HG03045 (cell line): ENCODE results near the gene CNTN2.

Experiments
- ATAC-seq: cut with Tn5 transposase; IDR thresholded peaks from one replicate; pipeline ENCODE4 v1.9.1; 2021; ENCODE audit warnings: mild to moderate bottlenecking, moderate library complexity; ENCODE audit not compliant: unreplicated experiment

The CNTN2 gene

DNA sequence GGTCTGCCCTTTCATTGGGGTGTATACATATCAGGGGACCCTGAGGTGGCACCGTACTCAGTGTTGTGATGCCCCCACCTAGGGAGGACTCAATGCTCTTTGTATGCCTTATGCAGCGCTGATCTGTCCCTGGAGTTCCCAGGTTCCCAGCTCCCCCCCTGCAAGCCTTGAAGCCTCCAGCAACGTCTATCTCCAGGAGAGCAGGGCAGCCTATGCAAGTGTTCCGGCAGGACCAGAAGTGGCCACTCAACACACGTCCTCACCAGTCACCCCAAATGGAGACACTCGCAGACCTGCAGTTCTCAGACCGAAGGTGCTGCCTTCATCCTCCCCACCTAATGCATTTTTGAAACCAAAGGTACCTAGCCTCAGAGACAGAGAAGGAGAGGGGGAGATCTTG lies 25.2 kb upstream of the CNTN2 start:
- no peak for ATAC-seq

DNA sequence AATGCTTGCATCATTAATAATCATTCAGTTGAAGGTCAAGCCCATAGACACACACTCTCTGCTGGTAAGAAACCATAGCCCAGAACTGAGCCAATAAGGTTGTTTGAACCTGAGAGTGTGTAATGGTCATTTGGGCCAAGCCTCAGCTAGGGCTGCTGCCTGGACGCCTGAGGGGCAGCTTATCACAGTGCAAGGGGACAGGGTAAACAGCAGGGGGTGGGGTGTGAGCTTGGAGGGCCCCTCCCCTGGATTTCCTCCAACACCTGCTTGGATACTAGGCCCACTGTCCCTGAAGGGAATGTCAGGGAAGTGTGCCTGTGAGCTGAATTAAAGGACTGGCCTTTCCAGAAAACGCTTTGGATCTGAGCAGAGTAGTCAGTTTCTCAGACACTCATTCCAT lies 24.6 kb upstream of the CNTN2 start:
- ATAC-seq = no peak

DNA sequence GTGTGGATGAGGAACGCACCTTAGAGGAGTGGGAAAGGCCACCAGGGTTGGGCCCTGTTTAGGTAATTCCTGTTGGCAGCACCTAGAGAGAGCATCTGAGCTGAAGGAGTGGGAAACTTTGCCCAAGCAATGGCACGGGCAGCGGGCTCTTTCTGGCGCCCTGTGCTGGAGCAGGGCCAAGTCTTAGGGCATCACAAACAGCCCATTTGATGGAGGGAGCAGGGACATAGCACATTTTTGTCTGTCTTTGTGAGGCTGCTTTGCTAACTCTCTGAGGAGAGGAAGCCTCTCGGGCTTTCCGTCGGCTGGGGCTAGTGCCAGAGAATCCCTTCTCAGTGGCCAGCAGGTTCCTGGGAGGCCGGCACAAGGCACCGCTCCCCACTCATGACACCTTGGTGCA lies 22.5 kb upstream of the CNTN2 start:
- no peak for ATAC-seq

DNA sequence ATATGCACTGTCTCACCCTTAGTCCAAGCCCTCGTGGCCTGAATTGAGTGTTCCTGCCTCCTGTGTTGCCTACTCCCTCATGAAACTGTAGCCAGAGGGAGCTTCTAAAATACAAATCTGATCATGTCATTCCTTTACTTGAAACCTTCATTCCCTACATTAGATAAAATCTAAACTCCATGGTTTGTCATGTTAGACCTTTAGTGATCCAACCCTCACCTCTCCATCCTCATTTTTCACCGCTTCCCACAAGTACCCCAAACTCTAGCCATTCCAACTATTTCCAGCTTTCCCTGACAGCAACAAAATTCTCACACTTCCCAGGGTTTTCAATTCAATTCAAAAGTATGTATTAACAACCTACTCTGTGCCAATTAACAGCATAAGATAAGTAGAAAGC lies 18.3 kb upstream of the CNTN2 start:
- ATAC-seq = no peak

DNA sequence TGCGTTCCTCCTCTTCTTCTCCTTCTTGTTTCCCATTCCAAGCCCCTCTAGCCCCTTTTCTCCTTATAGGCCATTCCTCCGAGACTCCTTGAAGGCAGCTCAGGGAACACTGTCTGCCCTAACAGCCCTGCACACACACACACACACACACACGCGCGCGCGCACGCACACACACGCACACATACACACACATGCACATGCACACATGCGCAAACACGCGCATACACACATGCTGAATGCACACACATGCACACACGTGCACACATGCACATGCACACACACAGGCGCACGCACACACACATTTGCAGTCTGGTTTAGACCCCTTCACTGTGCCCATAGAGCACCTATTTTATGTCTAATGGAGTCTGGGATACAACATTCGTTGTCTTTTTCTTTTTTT lies 17.8 kb upstream of the CNTN2 start:
- no peak for ATAC-seq

DNA sequence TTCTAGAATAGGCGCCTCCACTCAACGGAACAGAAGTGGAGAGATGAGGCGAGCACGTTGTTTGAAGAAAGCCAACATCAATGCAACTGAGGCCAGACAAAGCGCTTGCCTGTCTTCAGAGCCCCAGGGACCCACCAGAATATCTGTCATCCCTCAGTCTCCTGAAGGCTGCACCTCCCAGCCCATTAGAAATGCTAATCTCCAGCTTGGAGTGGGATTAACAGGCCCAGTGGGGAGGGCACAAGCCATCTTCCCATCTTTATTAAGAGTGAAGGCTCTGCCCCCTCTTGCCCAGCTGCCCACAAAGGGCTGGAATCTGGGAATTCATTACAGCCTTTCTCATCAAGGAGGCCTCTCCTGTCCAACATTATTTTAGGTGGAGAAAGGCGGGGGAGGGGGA lies 16.8 kb upstream of the CNTN2 start:
- no peak for ATAC-seq

DNA sequence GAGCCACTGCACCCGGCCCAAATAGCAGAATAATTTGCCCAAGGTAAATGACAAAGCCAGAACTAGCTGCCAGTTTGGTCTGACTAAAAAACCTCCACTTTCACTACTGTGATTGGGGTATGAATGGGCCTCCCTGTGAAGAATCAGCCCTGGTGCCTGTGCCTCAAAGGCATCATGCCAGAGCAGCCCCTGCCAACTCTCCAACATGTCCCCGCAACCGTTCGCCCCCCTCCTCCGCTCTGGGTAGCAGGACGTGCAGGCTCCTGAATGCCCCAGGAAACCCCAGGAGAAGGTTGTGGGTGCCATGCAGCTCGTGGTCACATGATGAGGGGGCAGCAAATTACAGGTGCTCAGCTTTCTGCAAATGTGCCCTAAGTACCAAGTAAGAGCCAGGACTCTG lies 14.6 kb upstream of the CNTN2 start:
- no peak for ATAC-seq

DNA sequence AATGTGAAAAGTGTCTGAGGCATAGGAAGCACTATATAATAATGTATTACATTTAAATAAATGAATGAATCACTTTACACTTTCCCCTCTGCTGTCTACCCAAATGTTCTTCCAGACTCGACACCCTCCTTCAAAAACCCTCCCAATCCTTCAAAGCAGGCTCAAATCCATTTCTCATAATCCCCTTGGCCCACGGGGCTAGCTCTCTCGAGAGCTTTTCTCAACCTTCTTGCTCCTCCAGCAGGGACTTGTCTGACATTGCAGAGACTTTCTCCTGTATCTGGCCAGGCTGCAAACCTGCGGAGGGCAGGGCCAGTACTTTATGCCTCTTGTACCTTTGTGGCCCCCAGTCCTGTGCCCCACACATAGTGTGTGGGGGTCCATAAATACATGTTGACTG lies 14.1 kb upstream of the CNTN2 start:
- no peak for ATAC-seq

DNA sequence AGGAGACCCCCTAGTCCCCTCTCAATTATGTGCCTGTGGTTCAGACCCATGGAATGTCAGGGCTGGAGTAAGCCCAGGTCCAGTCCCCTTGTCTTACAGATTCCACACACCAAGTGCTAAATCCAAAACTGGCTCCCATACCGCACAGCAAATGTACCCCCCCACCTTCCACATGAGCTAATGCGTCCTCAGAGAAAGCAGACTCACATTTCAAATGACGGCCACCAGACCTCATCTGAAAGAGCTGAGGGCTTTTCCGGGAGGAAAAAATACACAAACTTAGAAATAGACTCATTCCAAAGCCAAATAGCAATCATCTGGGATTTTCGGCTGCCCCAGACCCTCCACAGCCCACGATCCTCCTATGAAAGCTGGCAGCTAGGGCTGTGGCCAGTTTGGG lies 12.8 kb upstream of the CNTN2 start:
- ATAC-seq = no peak

DNA sequence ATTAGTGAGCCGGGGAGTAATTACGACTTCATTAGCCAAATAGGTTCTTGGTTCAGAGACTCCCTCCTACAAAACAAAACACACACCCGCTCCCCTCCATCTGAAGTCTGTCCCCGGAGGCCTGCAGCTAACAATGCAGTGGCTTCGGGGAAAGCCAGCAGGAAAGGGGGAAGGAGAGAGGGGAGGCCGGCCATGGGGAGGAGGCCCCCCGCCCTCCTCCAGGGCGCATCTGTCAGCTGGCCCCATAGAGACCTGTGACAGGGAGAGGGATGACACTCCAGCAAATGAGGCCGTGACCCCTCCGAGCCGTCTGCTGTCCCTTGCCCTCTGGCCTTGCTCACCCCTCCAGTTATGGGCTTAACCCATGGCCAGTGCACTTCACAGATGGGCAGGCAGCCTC lies 12.1 kb upstream of the CNTN2 start:
- no peak for ATAC-seq

DNA sequence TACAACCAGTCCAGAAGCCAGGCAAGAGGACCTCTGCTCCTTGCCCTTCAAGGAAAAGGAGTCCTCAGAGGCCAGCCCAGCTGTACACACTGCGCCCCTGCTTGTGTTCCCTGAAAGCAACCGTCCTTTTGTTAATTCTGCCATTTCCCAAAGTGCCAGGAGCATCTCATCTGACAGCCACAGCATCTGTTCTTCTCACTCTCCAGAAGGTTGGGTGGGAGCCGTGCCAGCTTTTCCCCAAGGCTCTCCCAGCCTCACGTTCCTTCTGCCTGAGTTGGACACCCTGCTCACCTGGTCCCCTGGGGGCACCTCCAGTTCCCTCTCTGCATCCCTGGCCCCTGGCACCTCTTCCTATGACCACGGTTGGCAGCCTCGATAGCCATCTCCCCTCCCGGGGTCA lies 10.5 kb upstream of the CNTN2 start:
- no peak for ATAC-seq

DNA sequence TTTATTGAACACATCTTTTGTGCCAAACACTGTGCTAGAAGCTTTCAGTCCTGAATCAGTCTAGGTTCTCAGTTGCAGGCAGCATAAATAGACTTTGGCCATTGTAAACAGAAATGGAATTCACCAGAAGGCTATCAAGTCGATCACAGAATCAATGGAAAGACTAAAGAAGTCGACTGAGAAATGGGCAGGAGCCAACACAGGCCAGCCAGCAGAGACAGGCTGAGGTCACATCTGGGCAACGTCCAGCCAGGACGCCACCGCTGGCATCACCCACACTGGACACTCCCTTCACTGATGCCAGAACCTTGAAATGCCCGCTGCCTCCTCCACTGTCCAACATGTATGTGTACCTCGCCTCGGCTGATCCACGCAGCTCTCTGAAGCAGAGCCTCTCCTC lies 5.5 kb upstream of the CNTN2 start:
- ATAC-seq = no peak

DNA sequence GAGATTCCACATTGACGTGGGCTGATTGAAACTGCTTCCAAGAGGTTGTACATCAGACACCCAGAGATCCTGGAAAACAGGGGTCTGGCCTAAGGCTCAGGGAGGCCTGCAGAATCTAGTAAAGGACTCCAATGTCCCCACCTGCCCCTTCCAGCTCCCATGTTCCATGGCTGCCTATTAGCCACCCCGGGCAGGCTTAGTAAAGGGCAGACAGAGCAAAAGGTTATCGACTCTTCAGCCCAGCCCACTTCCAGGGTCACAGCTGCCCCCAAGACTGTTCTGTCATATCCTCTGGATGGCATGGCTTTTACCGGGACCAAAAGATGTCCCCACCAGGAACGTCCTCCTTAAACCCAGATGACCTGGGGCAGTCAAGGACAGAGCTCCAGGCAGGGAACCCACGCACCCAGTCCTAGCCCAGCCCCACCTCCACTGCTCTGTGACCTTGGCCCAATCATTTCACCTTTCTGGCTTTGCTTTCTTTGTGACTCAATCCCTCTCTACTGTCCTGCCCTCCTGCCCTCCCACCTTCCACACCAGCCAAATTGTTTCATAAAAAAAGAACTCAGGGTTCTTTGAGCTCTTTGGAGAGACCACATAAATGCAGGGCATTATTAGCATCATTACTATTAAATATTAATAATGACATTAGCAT lies 4.8 kb upstream of the CNTN2 start:
- no peak for ATAC-seq

DNA sequence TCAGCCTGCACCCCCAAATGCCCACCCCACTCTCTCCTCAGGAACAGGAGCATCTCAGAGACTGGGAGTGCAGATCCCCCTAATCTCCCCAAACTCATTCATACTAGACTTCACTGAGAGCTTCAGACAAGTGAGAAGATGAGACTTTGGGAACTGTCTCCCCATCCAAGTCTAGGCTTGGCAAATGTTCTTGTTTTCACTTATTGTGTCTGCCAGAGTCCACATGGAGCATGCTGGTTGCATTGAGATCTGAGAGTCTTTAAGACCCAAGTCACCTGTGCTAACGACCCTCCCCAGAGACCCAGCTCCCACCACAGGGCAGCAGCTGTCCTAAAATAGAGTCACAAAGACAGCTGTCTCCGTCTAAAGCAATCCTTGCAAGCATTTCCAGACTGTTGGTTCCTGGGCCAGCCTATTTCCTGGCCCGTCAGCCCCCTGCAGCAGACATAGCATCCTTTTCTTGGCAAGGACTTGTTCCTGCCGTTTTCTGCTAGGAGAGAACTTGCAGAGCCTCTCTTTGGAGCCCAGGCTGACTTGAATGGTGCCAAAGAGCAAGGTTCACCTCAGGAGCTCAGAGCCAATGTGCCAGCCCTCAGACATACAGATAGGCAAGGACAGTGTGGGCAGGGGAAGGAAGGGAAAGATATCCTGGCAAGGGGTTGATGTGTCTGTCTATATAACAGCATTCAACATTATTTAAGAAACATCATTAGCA lies 1.9 kb upstream of the CNTN2 start:
- no peak for ATAC-seq

DNA sequence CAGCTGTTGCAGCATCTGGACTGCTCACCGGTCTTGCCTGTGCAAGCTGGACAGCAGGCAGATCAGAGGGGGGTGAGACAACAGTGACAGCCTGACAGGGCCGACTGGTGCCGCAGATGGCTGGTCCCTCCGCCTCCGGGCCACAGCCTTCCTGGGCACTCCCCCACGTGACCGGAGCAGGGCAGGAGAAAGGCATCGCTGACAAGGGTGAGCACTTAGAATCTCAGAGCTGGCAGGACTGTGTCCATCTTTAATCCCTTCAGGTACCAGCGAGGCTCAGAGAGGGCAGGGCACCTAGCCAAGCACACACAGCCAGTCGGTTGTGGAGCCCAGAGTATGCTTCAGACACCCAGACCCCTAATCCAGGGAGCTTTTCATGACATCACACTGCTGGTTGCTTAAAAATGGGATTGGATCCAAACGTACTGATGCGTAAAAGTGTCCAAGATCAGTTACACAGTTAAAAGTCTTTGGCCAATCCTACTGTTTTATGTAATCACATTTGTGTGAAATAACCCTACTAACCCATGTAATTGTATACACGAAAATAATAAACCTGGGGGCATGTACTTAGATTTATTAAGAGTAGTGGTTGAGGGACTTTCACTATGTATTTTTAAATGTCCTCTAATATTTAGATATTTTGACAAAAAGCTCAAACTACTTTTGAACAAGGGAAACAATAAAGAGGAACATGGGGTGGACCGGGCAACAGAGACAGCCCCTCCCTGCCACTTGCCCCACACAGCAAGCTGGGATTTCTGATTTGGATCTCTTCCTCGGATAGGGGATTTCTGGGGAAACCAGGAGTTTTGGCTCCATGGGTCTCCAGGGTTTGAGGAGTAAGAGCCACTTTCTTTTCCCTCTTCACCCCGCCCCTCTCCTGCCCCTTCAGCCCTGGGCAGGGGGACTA lies 758 bp upstream of the CNTN2 start:
- ATAC-seq = no peak

DNA sequence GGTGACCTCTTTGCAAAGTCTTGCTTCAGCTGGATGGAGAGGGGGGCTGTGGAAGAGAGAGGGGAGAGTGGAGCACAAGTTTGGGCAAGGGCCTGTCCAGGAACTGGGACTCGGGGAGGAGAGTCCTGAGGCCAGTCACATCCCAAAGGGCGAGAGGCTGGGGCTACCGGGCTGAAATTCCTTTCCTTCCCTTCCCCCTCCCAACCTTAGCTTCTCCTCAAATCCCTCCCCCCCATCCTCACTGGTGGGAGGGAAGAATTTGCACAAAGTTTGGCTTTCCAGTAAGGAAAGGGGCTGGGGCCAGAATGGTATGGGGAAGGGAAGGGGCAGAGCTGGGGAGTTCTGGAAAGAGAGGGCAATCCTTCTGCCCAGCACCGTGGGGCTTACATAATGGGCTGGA lies 854 bp downstream of the CNTN2 start:
- no peak for ATAC-seq

DNA sequence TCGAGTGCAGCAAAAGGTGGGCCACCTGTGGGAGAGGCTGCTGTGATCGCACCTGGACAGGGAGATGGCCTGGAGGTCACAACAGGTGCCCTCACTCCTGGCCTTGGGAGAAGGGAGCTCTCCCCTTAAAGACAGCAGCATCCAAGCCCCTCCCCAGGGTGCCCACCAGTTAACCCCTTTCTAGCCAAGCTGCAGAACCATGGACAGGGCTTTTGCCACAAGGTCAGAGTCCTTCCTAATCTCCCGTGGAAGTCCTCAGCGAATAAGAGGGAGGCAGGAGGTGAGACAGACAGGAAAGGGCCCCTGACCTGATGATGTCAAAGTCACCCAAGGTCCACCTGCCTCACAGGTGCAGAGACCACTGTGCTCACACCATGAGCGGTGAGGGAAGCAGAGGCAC lies 1.7 kb downstream of the CNTN2 start:
- ATAC-seq = no peak

DNA sequence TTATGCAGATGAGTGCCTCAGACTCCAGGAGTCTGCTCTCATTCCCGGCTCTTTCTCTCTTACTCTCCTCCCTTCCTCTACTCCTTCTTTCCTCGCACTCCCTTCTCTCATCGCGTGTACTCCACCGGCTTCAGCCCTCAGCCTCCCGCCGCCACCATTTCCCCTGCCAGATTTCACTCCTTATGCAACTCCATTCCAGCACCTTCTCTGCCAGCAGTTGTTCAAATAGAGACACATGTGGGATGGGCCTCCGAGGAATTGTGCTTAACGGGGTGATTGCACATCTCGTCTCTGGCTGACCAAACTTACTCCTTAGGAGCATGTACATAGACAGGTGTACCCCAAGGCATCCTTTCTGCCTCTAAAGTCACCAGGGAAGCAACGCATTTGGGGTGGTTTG lies 2.1 kb downstream of the CNTN2 start:
- no peak for ATAC-seq

DNA sequence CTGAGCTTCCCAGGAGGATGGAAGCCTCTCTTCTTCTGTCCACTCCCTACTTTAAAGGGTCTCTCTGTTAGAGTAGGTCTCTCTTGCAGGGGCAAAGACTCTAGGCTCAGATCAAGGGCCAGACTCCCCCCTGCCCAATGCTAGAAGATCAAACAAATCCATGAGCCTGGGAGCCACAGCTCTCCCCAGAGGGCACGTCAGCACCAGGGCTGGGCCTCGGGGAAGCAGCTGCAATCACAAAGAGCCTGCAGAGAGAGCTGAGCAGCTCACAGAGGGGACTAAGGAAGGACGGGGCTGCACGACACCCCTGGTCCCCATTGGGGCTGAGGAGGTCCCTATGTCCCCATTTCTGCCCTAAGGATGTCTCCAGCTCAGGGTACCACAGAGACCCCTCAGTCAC lies 3.9 kb downstream of the CNTN2 start:
- ATAC-seq = no peak

DNA sequence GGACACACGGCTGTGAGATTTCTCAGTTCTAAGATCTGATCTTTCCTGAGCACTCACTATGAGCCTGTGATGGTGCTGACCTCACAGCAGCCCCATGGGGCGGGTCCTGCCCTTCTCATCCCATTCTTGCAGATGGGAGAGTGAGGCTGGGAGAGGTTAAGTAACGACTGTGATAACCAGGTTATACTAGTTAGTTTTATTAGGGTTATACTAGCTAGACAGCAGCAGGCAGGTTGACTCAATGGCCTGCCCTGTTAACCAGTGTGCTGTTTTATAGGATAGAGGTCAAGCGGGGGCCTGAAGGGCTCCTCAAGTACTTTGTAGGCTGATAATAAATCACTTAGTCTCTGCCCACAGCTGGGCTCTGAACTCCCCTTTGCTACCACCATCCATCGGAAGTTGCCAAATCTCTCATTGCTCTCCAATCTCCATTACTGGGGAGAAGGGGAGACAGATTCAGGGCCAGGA lies 4.8 kb downstream of the CNTN2 start:
- no peak for ATAC-seq

DNA sequence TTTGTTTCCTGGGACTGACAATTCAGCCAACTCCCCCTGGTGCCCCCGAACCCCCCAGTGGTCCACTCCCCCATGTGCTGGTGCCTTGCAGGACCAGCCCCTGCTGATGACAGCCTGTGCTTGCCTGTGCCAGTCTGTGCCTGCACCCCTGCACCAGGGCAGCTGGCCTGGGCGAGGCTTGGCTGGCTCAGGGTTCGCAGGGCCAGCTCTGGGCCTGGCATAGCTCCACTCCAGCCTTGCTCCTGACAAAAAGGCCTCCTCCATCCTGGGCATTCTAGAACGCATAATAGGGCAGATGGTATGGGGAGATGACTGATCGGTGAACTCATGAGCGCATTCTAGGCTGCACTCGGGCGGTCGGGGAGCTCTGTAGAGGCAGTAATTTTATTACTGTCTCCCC lies 5.4 kb downstream of the CNTN2 start:
- ATAC-seq = no peak

DNA sequence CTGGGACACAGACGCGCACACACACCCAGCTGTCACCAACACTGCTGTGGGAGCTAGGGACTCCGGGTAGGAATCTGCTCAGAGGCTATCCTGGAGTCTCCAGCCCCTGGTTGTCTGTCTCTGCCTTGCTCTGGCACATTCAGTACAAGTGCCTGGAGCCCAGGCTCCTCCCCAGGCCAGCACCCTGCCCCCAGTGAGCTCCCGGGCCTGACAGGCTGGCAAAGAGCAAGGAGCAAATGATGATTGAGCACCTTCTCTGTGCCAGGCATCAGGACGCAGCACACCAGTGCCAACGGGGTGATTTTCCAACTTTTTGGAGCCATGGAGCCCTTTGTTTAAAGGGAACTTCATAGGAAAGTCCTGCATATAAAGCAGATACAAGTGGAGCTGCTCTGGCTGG lies 6.5 kb downstream of the CNTN2 start:
- ATAC-seq = no peak
